HS-27A (cell line): ENCODE measurements around the gene LRP1B.

Source experiments
- DNase-seq: peaks from one replicate; pipeline ENCODE4 v3.0.0-alpha.2; 2012; ENCODE audit warnings: low read depth, missing footprints

LRP1B gene

DNA sequence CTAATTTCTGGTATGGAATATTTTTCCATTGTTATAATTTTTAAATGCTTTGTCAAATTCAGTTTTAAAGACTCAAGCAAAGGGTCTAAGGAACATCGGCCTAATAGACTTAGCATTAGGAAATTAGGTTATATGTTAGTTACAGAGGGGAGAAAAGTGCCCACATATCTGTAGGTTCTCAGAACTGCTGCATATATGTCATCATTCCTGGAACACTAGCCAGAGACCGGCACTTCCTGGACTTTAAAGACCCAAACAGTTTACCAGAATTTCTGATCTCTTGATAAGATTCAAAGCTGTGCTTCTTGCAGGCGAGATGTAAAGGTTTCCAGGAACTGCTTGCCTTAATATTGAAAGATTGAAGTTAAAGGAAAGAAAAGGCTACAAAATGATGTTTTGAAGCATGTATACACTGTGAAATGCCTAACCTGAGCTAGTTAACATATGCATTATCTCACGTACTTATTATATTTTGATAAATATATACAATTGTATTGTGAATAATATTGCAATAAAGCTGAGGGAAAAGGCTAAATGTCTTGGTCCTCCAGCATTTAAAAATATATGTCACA is 993.6 kb downstream of the LRP1B start:
- DNase-seq, result no peak

DNA sequence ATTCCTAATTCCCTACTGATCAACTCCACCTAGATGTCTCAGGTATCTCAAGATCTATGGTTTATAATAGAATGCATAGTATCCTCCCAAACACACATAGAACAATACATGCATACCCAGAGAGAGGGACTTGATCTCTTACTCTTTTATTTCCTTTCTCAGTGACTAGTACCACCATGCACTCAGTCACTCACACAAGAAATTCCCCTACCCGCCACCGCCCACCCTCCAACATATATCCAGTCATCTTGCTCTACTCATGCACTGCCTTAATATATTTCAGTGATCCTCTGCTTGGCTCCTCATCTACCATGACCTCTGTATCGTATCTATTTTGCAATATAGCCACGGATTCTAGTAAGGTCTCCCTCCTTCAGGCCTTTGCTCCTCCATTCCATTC is 996.9 kb downstream of the LRP1B start:
- DNase-seq, result no peak

DNA sequence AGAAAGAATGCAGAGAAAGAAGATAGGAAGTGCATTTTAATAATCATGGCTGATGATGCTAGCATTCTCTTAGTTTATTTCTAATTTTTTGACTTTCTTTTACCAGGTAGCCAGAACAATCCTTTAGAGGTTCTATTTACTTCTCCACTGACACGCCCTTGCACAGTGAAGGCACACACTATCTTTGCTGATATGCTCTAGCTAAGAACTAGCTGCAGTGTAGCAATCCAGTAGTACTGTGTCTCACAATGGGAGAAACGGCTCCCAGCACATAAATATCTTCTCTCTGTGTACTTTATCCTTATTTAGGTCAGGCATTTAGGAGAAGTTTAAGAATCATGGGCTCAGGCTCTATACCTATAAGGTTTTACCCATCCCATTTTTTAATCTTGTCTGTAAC is 1005.4 kb downstream of the LRP1B start:
- DNase-seq, result no peak

DNA sequence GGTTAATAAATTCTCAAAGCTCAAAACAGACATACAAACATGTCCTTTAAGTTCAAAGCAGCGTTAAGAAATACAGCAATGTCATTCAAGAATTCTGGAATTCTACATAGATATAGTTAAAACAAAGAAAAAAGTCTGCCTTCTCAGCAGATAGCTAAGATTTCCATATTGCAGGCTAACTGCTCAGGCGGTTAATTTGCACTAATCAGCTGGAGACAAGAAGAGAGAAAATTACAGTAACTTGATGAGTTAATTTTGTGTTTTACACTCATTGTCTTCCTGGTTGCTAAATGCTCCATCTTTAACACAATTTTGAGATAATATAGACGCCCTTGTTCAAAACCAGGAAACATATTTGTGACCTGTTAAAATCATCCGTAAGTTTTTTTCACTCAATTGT is 1012.0 kb downstream of the LRP1B start:
- no peak for DNase-seq

DNA sequence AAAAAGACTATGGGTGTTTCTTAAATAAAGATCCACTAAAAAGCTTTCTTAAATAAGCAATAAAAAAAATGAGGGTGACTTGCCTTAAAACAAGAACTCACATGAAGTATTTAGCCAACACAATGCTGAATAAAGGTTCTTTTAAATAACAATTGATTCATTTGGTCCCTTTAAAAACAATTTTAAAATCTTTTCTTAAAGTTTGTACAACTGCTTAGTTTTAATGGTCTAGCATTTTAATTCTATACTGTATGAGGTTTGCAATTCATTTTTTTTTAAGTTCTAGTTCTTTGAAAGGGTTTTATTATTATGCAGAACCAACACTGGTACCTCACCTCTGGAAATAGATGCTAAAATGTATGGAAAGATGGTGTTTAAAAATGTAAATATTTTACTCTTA is 1017.5 kb downstream of the LRP1B start:
- no peak for DNase-seq

DNA sequence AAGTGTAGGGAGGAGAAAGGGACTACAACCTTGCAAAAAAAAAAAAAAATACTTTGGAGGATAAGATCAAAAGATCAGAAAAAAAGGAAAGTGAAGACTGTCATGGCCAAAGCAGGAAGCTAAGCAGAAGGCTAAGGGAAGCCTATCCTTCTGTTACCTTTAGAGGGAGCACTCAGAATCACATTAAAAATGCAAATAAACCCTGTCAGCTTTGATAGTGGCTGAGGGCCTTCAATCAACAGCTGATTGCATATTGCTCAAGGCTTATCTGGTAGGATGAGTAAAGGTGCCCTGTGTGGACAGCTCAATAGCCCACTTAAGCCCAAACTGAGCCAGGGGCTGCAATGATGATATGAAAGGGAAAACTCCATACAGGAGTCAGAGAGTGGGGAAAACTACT is 1021.2 kb downstream of the LRP1B start:
- DNase-seq, result no peak

DNA sequence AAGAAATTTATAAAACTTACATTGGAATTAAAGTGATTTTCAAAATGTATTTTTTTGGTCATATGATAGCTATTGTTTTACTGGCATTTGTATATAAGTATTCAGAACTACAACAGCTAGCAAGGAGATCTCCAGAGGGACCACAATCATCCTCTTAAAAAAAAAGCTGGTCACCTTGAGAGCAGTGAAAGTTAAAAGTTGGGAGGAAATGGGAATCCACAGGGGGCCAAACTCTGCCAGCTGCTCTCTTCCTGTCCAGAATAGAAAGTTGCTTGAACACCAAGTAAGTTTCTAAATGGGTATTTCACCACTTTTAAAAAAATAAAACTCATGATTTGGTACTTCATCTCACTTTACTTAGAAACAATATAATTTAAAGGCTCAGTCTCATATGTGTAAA is 1025.1 kb downstream of the LRP1B start:
- no peak for DNase-seq

DNA sequence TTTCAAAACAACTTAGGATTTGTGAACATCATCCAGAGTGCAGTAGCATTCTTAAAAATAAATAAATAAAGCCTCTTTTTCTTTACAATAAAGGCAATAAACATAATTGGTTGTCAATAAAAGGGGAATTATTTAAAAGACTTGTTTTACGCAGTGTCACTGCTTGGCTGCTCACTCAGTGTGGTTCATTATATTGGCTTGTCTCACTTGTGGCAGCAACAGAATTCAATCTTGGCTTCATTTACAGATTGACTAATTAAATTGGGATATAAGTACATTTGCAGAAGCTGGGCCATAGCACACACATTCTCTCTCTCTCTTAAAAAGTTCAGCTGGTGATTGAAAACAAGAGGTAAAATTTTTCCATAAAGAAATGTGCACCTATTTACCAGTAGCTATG is 1027.6 kb downstream of the LRP1B start:
- DNase-seq, result no peak

DNA sequence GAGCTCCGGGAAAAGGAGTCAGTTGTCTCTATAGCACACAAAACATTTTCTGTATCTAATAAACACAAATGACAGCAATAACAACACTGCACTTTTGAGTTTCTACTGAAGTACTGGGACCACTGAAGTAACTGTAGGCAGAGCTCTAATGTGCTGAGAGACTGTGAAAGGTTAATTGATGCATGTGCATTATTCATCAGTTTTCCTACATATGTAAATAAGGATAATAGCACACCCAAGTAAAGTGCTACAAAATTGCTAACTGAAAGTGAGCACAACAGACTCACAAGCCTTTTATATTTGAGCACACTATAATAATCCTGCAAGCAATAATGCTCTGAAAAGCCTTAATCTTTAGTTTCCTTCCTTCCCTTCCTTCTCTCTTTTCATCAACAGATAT is 1051.6 kb downstream of the LRP1B start:
- DNase-seq, result no peak

DNA sequence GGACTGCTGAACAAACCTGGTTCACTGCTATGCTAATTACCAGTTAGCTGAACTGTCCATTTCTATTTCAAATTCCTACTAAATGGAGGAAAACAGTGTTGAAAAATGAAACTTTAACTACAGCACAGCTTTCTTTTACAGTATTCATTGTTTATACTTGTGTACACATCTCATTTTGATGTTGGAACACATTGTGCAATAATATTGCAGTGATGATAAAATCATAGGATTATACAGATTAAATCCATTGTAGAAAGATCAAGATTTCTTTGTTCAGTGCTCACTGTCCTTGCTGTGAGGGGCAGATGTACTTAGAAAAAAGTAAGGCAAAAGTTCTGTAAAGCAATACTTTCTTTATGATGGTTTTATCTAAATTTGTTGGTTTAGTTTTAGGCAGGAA is 1055.1 kb downstream of the LRP1B start:
- no peak for DNase-seq

DNA sequence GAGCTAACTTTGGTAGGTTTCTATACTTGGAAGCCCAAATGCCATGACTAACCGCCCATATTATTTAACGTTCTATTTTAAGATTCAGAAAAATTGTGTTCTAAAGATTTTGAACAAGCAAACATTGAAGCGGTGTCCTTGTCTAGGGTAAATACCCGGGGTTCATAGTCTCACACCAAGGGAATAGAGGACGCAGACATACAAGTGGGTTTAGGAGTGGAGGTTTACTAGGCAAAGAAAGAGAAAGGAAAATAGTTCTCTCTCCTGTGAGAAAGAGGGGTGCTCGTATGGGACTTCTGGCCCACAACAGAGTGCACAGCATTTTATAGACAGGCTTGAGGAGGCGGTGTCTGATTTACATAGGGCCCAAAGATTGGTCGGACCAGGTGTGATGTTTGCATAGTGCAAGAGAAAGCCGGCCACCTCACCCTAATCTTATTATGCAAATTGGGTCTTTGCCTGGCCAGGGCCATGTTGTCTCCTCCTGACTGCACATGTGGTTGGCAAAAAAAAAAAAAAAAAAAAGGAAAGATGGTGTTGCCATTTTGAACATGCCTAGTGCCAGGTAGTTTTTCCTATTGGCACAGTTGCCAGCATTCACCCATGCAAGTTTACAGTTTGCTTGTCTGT is 1062.6 kb downstream of the LRP1B start:
- DNase-seq, result no peak

DNA sequence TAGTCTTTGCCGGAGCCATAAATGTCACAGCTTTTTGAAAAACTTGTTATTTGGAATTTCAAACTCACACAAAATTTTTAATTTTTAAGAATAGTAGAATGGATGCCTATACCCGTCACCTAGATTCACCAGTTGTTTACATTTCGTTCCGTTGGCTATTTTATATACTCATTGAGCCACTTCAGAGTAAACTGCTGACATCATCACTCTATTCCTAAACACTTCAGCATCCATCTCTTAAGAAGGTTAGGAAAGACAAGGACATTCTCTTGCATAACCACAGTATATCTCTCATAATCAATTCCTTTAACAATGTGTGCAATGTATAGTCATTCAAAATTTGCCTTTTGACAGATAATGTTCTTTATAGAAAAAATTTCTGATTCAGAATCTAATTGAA is 1065.8 kb downstream of the LRP1B start:
- no peak for DNase-seq

DNA sequence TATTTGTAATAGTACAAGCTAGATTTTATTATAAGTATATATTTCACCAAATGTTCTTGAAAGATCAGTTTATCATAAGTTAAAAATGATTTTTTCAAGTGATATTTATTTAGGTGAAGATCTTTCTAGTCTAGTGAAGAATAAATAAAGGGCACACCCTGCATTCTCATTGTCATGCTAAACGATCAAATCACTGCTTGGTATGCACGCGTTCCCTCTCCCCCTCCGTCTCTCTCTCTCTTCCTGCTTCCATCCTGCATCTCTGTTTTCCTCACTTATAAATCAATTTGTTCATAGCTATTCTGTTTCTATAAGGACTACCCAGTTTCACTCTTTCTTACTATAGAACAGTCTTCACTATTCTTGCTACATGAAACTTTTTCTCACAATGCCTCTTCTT is 1067.4 kb downstream of the LRP1B start:
- DNase-seq, result no peak

DNA sequence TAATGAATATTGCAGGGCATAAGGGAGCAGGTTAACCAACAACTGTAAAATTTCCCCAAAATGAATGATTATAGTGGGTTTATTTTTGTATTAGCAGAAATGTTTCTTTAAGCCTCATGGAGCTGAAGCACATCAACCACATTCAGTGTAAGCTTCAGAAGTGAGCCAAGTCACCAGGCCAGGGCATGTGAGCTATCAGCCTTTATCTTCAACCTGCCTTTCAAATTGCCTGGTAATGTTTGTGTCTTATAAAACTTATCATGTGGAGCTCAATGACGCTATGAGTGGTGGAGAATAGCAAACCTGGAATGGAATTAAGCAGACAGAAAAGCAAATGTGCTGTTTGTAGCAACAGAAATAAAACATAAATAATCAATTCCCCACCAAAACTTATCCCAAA is 1068.4 kb downstream of the LRP1B start:
- no peak for DNase-seq

DNA sequence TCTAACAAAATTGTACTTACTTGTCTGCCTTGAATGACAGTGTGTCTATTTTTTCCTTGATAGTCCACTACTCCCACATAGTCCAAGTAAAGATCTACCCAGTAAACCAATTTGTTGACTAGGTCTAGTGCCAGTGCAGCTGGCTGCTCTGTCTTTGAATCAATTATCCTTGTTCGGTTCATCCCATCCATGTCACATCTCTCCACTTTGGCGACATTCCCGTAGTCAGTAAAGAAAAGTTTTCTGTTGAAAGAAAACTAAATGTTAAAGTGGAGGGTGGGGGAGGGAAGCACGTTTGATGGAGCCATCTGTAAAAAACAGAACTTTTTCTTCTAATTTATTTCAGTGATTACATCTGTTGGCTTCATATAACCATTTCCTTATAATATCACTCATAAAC is 1068.8 kb downstream of the LRP1B start:
- DNase-seq, result no peak

DNA sequence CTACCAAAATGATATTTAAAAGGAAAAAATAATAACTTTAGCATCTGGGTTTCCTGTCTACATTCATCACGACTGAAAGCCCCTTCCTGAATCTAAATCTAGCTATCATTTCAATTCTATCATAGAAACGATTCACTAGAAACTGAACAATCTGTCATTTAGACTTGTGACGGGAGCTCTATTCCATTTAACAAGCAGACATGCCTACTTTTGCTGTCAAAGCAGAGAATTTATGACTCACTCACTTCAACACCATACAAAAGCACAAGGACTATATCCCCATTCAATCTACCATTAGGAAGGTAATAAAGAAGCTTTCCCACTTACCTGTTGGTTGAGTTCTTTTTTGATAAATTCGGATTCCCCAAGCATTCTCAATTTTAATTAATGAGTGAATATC is 1072.3 kb downstream of the LRP1B start:
- no peak for DNase-seq

DNA sequence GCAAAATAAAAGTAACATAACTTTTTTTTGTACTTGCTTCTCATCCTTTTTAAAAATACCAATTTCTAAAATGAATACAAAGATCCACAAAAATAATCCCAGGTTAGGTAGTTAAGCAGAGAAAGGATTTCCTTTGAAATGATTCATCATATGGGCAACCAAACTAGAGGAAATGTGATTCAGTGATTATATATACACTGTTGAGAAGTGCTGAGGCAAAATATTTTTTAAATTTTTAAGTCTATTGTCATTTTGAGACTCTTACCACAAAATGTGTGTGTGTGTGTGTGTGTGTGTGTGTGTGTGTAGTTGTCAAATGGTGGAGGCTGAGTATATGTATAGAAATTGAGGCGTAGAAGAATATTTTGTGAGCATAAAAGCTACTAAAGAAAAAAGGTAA is 1075.3 kb downstream of the LRP1B start:
- peak; percentile 5 for DNase-seq

DNA sequence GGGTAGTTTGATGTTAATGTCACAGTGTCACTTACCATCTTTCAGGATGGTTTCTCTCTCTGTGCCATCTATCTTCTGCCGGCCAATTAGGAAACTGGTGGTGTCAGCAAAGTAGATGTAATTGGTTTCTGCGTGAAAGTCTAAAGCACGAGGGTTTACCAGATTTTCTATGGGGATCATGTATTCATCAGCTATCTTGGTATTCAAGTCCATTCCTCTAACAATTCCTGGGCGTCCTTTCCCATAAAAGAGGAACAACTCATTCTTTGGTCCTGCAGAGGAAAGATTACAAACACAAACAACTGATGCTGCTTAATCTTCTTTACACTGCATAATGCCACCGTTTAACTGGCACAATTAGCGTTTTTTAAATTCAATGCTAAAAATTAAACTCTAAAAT is 1081.9 kb downstream of the LRP1B start:
- no peak for DNase-seq

DNA sequence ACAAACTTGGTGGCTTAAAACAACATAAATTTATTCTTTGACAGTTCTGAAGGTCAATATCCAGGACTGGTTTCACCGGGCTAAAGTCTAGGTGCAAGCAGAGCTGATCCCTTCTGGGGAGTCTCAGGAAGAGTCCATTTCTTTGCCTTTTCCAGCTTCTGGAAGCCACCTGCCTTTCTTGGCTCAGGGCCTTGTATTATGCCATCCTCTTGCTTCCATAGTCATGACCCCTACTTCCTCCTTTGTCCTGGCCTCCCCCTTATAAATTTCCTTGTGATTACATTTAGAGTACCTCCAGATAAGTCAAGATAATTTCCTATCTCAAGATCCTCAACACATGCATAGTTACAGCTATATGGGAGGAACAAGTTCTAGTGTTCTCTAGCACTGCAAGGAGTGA is 1089.5 kb downstream of the LRP1B start:
- no peak for DNase-seq

DNA sequence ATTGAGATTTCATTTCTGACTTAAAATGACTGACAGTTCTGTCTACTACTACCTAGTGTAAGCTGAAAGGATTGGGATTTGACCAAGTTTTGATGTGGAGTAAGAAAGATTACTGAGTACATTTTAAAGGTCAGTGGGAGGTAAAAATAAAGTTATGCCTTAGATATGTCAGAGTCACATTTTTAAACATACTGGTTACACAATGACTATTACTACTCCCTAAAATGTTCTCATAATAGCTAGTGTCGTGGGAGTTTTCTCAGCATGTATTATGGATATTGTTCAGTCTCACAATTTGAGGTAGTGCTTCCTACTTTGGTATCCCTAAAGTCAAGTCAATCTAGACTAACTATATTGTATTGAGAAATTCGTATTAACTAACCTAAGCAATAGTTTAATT is 1092.5 kb downstream of the LRP1B start:
- no peak for DNase-seq

DNA sequence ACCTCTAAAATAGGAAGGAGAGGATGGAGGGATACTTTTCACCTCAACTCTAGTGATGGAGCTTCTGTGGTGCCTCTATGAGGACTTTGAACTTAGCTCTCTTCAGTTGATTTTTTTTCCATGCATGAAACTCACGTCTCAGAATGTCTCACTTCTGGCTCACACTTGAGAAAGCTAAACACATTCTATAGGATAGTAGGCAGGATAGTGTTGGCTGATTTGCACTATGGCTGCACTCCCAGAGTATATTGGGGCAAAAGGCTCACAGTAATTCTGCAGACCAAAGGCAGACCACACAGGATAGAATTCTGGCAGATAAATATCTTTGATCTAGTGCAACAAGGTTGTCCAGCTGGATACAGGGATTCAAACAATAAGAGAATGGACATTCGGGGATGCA is 1093.5 kb downstream of the LRP1B start:
- no peak for DNase-seq

DNA sequence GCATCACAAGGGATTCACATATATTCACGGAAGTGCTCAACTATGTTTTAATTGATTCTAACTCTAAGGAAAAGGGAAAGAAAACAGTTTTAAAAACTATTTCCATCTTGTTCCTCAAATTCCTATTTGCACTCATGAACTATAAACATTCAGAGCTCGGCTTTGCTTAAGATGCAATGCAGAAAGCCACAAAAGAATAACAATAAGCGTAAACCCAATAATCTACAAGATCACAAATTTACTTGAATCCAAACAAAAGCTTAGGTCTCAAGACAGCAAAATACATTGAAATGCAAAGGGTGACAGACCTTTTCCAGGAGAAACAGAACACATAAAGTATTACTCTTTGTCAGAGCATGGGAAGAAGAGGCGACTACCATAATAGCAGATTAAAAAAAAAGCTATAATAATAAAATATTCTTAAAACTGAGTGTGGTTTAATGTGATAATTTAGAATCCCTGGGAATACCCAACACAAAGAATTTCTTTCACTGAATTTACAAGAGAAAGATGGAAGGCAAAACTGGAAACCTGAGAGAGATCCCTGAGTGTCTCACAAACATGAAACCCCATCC is 1094.9 kb downstream of the LRP1B start:
- DNase-seq, result no peak

DNA sequence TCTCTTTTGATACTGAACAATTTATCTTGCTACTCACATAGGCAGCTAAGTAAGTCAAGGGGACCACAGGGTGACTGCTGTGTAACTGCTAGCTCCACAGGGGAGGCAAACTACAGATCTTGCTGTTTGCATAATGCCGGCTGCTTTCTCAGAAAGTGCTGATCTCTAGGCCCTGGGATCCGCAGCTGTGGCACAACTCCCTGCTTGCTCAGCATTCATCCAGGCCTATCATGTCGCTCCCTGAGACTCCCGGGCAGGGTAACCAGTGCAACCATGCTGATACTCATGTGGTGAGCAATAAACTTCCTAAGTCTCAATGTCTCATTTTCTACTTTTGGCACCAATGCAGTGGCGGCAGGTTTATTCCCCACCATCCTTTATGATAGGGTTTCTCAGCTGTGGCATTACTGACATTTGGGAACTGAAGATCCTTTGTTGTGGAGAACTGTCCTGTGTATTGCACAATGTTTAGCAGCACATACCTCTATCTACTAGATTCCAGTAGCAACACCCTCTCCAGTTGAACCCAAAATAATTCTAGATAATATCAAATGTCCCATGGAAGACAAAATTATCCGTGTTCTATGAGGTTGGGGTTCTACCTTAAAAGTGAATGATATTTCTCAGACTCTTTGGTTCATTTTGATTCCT is 1101.3 kb downstream of the LRP1B start:
- DNase-seq, result no peak

DNA sequence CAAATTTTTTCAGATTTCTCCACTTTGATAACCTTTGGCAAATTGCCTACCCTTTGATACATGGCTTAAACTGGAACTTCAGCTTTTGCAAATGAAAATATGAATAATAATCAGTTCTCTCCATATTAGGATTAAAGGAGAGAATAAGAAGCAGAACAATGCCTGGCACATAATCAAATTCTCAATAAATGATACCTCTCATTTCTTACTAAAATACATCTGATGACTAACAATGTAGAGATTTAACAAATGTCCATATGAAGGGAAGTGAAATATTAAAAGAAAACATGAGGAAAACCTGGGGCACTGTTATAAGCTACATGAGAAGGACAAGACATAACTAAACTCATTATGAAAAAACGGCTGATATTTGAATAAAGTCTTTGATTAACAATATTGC is 1103.6 kb downstream of the LRP1B start:
- DNase-seq, result no peak
